ENCODE measurements around the gene SYNJ1. TPM values are rescaled to one million over a fixed set of nuclear protein-coding genes. Genes with fewer than 3 reads are reported as not detected.
A peak's percentile ranks its signal among the peaks of the same experiment; 100 is the strongest.

SYNJ1 gene
- total RNA-seq, 2 donors from 2014 or later = 7.8 to 7.9 TPM

GRCh38 chr21:32770871-32771523, 43.2 kb upstream of the SYNJ1 start:
- H3K9me3 ChIP-seq = no peaks in the 10 kb centered on the region
- H3K36me3 ChIP-seq = no peaks in the 10 kb centered on the region
- peak overlapping the region; percentile 87 to 93 for H3K27ac ChIP-seq
- no peak for TF ChIP-seq CTCF (IDR thresholded peaks at IDR 0.05)
- DNase-seq (ENCODE audit: low spot score) = peak; percentile 64
- H3K4me3 ChIP-seq = peak overlapping the region; percentile 84 to 85
- no peaks in the 10 kb centered on the region for H3K27me3 ChIP-seq
- peaks cover 0 to 31% of the 10 kb centered on the region in 2 donors for H3K4me1 ChIP-seq

- no peak for TF ChIP-seq CTCF (IDR thresholded peaks at IDR 0.05)
- Histone ChIP-seq H3K27me3 (no peaks in the 10 kb centered on the region), H3K27ac (no peak overlapping the region), H3K4me1 (peaks cover 0 to 31% of the 10 kb centered on the region in 2 donors), H3K36me3 (peaks cover 2% of the 10 kb centered on the region), H3K4me3 (no peak overlapping the region), H3K9me3 (no peaks in the 10 kb centered on the region)
- no peak for DNase-seq (ENCODE audit: low spot score)
These were observed 40.7 kb upstream of the SYNJ1 start for GRCh38 chr21:32768530-32768929.

- Histone ChIP-seq H3K36me3 (peaks cover 33% of the 10 kb centered on the region), H3K4me3 (no peak overlapping the region), H3K27me3 (no peaks in the 10 kb centered on the region), H3K9me3 (no peaks in the 10 kb centered on the region), H3K4me1 (peaks cover 0 to 18% of the 10 kb centered on the region in 2 donors), H3K27ac (no peak overlapping the region)
- no peak for DNase-seq (ENCODE audit: low spot score)
- TF ChIP-seq CTCF (IDR thresholded peaks at IDR 0.05) = no peak
These were observed 37.2 kb upstream of the SYNJ1 start for GRCh38 chr21:32765058-32765457.

GRCh38 chr21:32764186-32764585, 36.4 kb upstream of the SYNJ1 start:
- no peak for TF ChIP-seq CTCF (IDR thresholded peaks at IDR 0.05)
- no peak for DNase-seq (ENCODE audit: low spot score)
- Histone ChIP-seq H3K4me3 (no peak overlapping the region), H3K27ac (no peak overlapping the region), H3K4me1 (peaks cover 0 to 9% of the 10 kb centered on the region in 2 donors), H3K27me3 (no peaks in the 10 kb centered on the region), H3K36me3 (peaks cover 41% of the 10 kb centered on the region), H3K9me3 (no peaks in the 10 kb centered on the region)

- H3K27ac ChIP-seq = no peak overlapping the region
- no peak overlapping the region for H3K4me3 ChIP-seq
- no peak for TF ChIP-seq CTCF (IDR thresholded peaks at IDR 0.05)
- H3K36me3 ChIP-seq = peaks cover 66% of the 10 kb centered on the region
- H3K9me3 ChIP-seq = no peaks in the 10 kb centered on the region
- H3K4me1 ChIP-seq = no peaks in the 10 kb centered on the region
- DNase-seq (ENCODE audit: low spot score) = no peak
- no peaks in the 10 kb centered on the region for H3K27me3 ChIP-seq
These were observed 30.0 kb upstream of the SYNJ1 start for GRCh38 chr21:32757804-32758203.

- Histone ChIP-seq H3K4me3 (no peak overlapping the region), H3K36me3 (peaks cover 56% of the 10 kb centered on the region), H3K27me3 (no peaks in the 10 kb centered on the region), H3K9me3 (no peaks in the 10 kb centered on the region), H3K27ac (no peak overlapping the region), H3K4me1 (no peaks in the 10 kb centered on the region)
- no peak for DNase-seq (ENCODE audit: low spot score)
- no peak for TF ChIP-seq CTCF (IDR thresholded peaks at IDR 0.05)
These were observed 28.3 kb upstream of the SYNJ1 start for GRCh38 chr21:32756096-32756495.
